Ishikawa (cell line): ENCODE data around the gene PUS10.

Source experiments
- CEBPB ChIP-seq: IDR thresholded peaks from 2 replicates; pipeline ENCODE4 v1.6.1; 2012
- CREB1 ChIP-seq: IDR thresholded peaks from 2 replicates; pipeline ENCODE4 v1.6.1; 2012; ENCODE audit warnings: low read depth
- EGR1 ChIP-seq: IDR thresholded peaks from 2 replicates; pipeline ENCODE4 v1.6.1; 2012
- EP300 ChIP-seq: IDR thresholded peaks from 2 replicates; pipeline ENCODE4 v1.6.1; 2012; ENCODE audit warnings: borderline replicate concordance
- FOXM1 ChIP-seq: IDR thresholded peaks from 2 replicates; pipeline ENCODE4 v1.6.1; 2012; ENCODE audit warnings: low read depth, borderline replicate concordance
- NFIC ChIP-seq: IDR thresholded peaks from 2 replicates; pipeline ENCODE4 v1.6.1; 2012
- RAD21 ChIP-seq: IDR thresholded peaks from 2 replicates; pipeline ENCODE4 v1.6.1; 2012; ENCODE audit warnings: low read depth
- TAF1 ChIP-seq: IDR thresholded peaks from 2 replicates; pipeline ENCODE4 v1.6.1; 2012; ENCODE audit warnings: low read depth, mild to moderate bottlenecking
- TCF12 ChIP-seq: IDR thresholded peaks from 2 replicates; pipeline ENCODE4 v1.6.1; 2012; ENCODE audit warnings: low read depth
- TEAD4 ChIP-seq: IDR thresholded peaks from 2 replicates; pipeline ENCODE4 v1.6.1; 2012
- USF1 ChIP-seq: IDR thresholded peaks from 2 replicates; pipeline ENCODE4 v1.6.1; 2012
- YY1 ChIP-seq: IDR thresholded peaks from 2 replicates; pipeline ENCODE4 v1.6.1; 2012; ENCODE audit warnings: low read depth
- ZBTB7A ChIP-seq: IDR thresholded peaks from 2 replicates; pipeline ENCODE4 v1.6.1; 2012; ENCODE audit warnings: low read depth
- TF ChIP-seq, protein P1 (sequence below): IDR thresholded peaks from 2 replicates; pipeline ENCODE4 v1.6.1; 2012
- TF ChIP-seq, protein P2 (sequence below): IDR thresholded peaks from 2 replicates; pipeline ENCODE4 v1.6.1; 2012; ENCODE audit warnings: low read depth, mild to moderate bottlenecking

Gene PUS10

DNA sequence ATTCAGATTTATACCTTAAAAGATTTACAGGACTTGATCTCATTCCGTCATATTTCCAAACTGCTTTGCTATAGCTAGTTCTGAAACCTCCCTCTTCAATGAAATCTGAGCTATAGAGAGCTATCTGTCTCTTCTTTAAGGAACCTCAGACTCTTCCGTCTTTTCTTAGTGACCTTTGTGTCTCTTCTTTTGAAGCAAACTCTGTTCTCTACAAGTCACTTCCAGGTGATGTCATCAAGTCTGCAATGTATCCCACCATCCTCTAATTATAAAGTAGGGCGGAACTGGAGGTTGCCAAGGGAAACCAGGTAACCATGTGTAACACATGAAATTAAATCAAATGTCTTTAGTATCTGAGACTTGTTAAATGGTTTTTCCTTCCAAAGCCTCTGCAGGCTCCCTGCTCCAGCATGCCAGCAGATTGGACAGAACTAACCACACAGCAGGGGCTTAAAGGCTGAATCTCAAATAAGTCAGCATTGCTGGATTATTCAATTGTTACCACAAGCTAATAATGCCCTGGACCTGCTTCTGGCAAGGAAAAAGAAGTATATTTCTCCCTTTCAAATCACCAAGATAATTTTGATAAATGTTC, 41.7 kb downstream of the PUS10 start:
- TF ChIP-seq YY1 (no peak), EP300 (no peak), EGR1 (no peak), CEBPB (no peak), TCF12 (no peak), CREB1 (no peak), RAD21 (no peak)
- TF ChIP-seq, protein P1, sequence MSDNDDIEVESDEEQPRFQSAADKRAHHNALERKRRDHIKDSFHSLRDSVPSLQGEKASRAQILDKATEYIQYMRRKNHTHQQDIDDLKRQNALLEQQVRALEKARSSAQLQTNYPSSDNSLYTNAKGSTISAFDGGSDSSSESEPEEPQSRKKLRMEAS, result no peak
- TF ChIP-seq, protein P2, sequence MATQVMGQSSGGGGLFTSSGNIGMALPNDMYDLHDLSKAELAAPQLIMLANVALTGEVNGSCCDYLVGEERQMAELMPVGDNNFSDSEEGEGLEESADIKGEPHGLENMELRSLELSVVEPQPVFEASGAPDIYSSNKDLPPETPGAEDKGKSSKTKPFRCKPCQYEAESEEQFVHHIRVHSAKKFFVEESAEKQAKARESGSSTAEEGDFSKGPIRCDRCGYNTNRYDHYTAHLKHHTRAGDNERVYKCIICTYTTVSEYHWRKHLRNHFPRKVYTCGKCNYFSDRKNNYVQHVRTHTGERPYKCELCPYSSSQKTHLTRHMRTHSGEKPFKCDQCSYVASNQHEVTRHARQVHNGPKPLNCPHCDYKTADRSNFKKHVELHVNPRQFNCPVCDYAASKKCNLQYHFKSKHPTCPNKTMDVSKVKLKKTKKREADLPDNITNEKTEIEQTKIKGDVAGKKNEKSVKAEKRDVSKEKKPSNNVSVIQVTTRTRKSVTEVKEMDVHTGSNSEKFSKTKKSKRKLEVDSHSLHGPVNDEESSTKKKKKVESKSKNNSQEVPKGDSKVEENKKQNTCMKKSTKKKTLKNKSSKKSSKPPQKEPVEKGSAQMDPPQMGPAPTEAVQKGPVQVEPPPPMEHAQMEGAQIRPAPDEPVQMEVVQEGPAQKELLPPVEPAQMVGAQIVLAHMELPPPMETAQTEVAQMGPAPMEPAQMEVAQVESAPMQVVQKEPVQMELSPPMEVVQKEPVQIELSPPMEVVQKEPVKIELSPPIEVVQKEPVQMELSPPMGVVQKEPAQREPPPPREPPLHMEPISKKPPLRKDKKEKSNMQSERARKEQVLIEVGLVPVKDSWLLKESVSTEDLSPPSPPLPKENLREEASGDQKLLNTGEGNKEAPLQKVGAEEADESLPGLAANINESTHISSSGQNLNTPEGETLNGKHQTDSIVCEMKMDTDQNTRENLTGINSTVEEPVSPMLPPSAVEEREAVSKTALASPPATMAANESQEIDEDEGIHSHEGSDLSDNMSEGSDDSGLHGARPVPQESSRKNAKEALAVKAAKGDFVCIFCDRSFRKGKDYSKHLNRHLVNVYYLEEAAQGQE, result no peak

GRCh38 chr2:60974652-60975051, 43.4 kb downstream of the PUS10 start:
- TF ChIP-seq EP300 (no peak), RAD21 (no peak), USF1 (no peak), YY1 (no peak), TEAD4 (no peak), EGR1 (no peak), NFIC (no peak), CEBPB (no peak), ZBTB7A (no peak), TCF12 (no peak), CREB1 (no peak), TAF1 (no peak), FOXM1 (no peak)
- TF ChIP-seq, protein P2, result no peak
- TF ChIP-seq, protein P1, result no peak

- TF ChIP-seq EP300 (no peak), CEBPB (no peak), TEAD4 (no peak)
Measured at GRCh38 chr2:60973705-60974104, 44.4 kb downstream of the PUS10 start.

DNA sequence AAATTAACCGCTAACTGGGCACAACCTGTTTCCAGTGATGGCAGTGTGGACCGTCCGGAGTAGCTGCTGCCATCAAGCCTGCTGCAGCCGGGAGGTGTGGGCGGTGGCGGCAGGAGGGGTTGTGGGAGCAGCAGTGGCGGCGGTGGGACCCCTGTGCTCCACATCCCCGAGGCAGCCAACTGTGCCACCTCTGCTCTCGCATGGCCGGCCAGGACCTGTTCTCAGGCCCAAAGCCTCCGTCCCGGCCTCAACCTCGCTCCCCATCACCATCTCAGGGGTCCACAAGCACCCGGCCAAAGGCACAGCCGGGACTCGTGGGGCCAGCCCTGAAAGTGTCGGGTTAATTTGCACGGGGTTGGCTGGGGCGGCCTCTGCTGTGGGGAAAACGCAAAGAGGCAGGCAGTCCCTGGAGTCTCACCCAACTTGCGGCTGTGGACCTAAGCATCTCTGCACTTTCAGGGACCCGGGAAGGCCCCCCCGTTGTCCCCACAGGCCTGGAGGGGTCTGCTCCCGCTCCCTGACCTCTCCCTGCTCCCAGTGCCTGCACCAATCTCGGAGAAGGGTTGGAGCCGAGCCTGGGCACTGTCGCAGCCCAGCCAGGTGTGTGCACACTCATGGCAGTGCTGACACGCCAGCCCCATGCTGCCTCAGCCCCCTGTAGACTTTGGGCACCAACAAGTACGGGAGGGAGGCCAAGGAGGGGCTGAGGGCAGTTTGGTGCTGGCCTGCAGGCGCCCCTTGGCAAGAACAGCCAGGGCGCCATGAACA, 45.0 kb downstream of the PUS10 start:
- TF ChIP-seq TEAD4, result no peak
- no peak for TF ChIP-seq CEBPB
- no peak for TF ChIP-seq ZBTB7A
- no peak for TF ChIP-seq EGR1
- TF ChIP-seq CREB1, result no peak
- no peak for TF ChIP-seq NFIC
- no peak for TF ChIP-seq EP300
- TF ChIP-seq, protein P1, result no peak
- no peak for TF ChIP-seq TCF12
- TF ChIP-seq TAF1, result no peak
- no peak for TF ChIP-seq USF1
- TF ChIP-seq, protein P2, result no peak
- TF ChIP-seq FOXM1, result no peak
- TF ChIP-seq YY1, result no peak
- no peak for TF ChIP-seq RAD21
